K562 (cell line): ENCODE measurements around the gene LST1. TPM values are rescaled to one million over a fixed set of nuclear protein-coding genes. Genes with fewer than 3 reads are reported as not detected.

Experiments
- ARID2 ChIP-seq: fragments of 450-650 bp; IDR thresholded peaks from 2 replicates; pipeline ENCODE4 v1.6.1; 2017; ENCODE audit warnings: antibody characterized with exemption, mild to moderate bottlenecking
- CHD1 ChIP-seq: fragments of 200-600 bp; sonication (generic); IDR thresholded peaks from one replicate; pipeline ENCODE4 v1.6.1; 2012; ENCODE audit warnings: mild to moderate bottlenecking, moderate library complexity, low read length, inconsistent platforms
- HDAC1 ChIP-seq, 2 experiments: fragments of 450-650 bp; IDR thresholded peaks; 2 replicates each; pipeline ENCODE4 v1.6.1; 2016 to 2017; ENCODE audit warnings: inconsistent platforms in 1 of 2, mild to moderate bottlenecking in 1 of 2, moderate library complexity in 1 of 2
- HMGN3 ChIP-seq: IDR thresholded peaks from 2 replicates; pipeline ENCODE4 v1.6.1; 2011; ENCODE audit warnings: borderline replicate concordance, low read depth, mild to moderate bottlenecking, mixed read lengths, low read length; ENCODE audit not compliant: insufficient read length; ENCODE audit errors: extremely low read depth
- JUN ChIP-seq, 2 experiments: sonication (generic) in 1 of 2; formaldehyde crosslinking in 1 of 2; IDR thresholded peaks; 2 replicates each; pipeline versions ENCODE4 v1.6.1 to v1.8.0; 2012 to 2022; ENCODE audit warnings: borderline replicate concordance in 2 of 2, mild to moderate bottlenecking in 2 of 2, improper control_type of control experiment in 1 of 2, low read depth in 1 of 2, low read length in 1 of 2, missing genetic modification reagents in 1 of 2
- KDM5B ChIP-seq: fragments of 200-600 bp; sonication (generic); IDR thresholded peaks from 2 replicates; pipeline ENCODE4 v1.6.1; 2012; ENCODE audit warnings: low read depth, mild to moderate bottlenecking, moderate library complexity, low read length, control low read depth, inconsistent platforms; ENCODE audit not compliant: insufficient replicate concordance
- NFIX ChIP-seq: fragments of 250-450 bp; sonication (Bioruptor Pico); IDR thresholded peaks from 2 replicates; pipeline ENCODE4 v1.4.0; 2020; ENCODE audit warnings: low read depth, mild to moderate bottlenecking, moderate library complexity
- NR1H2 ChIP-seq: sonication (generic); formaldehyde crosslinking; IDR thresholded peaks from 2 replicates; pipeline ENCODE4 v1.4.0; 2020; ENCODE audit warnings: mild to moderate bottlenecking, missing genetic modification reagents
- PRPF4 ChIP-seq: fragments of 200-400 bp; formaldehyde crosslinking; IDR thresholded peaks from one replicate; pipeline ENCODE4 v1.6.1; 2017; ENCODE audit warnings: low read length, low read depth, mild to moderate bottlenecking; ENCODE audit not compliant: insufficient read depth, poor library complexity, severe bottlenecking
- RBM14 ChIP-seq: fragments of 200-400 bp; formaldehyde crosslinking; IDR thresholded peaks from 2 replicates; pipeline ENCODE4 v1.6.1; 2018; ENCODE audit warnings: low read depth, mild to moderate bottlenecking, low read length, moderate library complexity, borderline replicate concordance; ENCODE audit not compliant: insufficient read depth
- polyA plus RNA-seq, 8 experiments: library from polyadenylated mRNA; depleted of rRNA in 4 of 8; stranded (reverse) in 5 of 8; unstranded in 3 of 8; fragments of >200 nt; fragmentation: Nextera tagmentation in 2 of 8; fragmentation: Illumina TruSeq in 1 of 8; extraction: Ambion mirVana in 2 of 8; extraction: Trizol in 1 of 8; gene quantifications; 2 replicates each; pipeline versions ENCODE4 v1.2.1 to v1.2.3, GENCODE V29; 2011 to 2014; ENCODE audit warnings: inconsistent platforms in 1 of 8, missing spikeins in 1 of 8
- total RNA-seq, 7 experiments: library from RNA; depleted of rRNA in 6 of 7; stranded (reverse); fragments of >200 nt in 6 of 7; fragmentation: Illumina TruSeq in 2 of 7; extraction: Trizol in 2 of 7; gene quantifications; 2 replicates each; pipeline versions ENCODE4 v1.2.1 to v1.2.3, GENCODE V29; 2011 to 2021; ENCODE audit warnings: low replicate concordance in 1 of 7
- TF ChIP-seq, protein P1 (sequence below): fragments of 250-450 bp; sonication (Bioruptor Pico); IDR thresholded peaks from 2 replicates; pipeline ENCODE4 v1.4.0; 2020; ENCODE audit warnings: mild to moderate bottlenecking
- TF ChIP-seq, protein P2 (sequence below): fragments of 450-650 bp; IDR thresholded peaks from 2 replicates; pipeline ENCODE4 v1.6.1; 2016; ENCODE audit warnings: low read depth, mild to moderate bottlenecking, moderate library complexity
- TF ChIP-seq, protein P3 (sequence below): fragments of 450-650 bp; IDR thresholded peaks from 2 replicates; pipeline ENCODE4 v1.6.1; 2016
- TF ChIP-seq, protein P4 (sequence below): sonication (generic); formaldehyde crosslinking; IDR thresholded peaks from 2 replicates; pipeline ENCODE4 v1.8.1; 2023; ENCODE audit warnings: missing genetic modification reagents, mild to moderate bottlenecking, borderline replicate concordance
- TF ChIP-seq, protein P5 (sequence below): fragments of 450-650 bp; formaldehyde crosslinking; conservative IDR thresholded peaks from 2 replicates; pipeline ENCODE4 v1.4.0; 2022; ENCODE audit warnings: mild to moderate bottlenecking, missing genetic modification characterization

Gene LST1
- total and polyA plus RNA-seq, 9 of the 15 experiments (the other 6 are each of a cell fraction or from before 2014, with no cell fraction given): 0.82 to 7.8 (median 1.7) TPM

DNA sequence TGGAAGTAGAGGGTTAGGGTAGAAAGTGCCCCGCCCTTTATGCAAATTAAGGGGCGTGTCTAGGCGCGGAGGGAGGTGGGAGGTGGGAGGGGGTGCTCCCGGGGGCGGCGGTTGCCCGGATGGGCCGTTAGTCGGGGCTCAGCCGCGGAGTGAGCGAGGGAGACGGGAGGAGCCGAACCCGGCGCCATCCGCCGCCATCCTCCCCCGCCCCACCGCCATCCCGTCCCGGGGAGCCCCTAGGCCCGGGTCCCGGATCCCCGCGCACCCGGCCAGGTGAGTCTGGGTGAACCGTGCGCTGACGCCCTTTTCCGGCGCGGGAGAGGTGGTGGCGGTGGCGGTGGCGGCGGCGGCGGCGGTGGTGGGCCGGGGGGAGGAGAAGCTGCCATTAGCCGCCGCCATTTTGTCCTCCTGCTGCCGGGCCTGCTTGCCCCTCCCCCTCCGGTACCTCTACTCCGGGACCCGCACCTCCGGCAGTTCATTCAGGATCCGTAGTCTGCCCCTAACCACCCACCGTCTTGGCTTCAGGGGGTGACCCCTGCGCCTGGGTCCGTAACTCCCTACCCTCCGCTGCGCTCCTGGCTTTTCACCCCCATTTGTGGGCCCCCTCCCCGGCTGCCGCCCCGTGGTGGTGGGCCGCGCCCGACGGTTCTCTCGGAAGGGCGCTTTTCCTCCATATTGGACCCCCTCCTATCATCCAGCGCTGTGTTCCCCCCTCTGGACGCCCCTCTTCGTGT lies 34.7 kb downstream of the LST1 start, which contains the start of gene PRRC2A (continued):
- TF ChIP-seq, protein P1, sequence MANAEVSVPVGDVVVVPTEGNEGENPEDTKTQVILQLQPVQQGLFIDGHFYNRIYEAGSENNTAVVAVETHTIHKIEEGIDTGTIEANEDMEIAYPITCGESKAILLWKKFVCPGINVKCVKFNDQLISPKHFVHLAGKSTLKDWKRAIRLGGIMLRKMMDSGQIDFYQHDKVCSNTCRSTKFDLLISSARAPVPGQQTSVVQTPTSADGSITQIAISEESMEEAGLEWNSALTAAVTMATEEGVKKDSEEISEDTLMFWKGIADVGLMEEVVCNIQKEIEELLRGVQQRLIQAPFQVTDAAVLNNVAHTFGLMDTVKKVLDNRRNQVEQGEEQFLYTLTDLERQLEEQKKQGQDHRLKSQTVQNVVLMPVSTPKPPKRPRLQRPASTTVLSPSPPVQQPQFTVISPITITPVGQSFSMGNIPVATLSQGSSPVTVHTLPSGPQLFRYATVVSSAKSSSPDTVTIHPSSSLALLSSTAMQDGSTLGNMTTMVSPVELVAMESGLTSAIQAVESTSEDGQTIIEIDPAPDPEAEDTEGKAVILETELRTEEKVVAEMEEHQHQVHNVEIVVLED (CRISPR knock-in tag): peak; percentile 38; the same call in 1 of the 2 replicates
- TF ChIP-seq PRPF4: peak; percentile 34
- TF ChIP-seq NR1H2: peak; percentile 22; the same call in 1 of the 2 replicates
- TF ChIP-seq NFIX (CRISPR knock-in tag): no peak
- TF ChIP-seq HMGN3: peak; percentile 42
- TF ChIP-seq, protein P2, sequence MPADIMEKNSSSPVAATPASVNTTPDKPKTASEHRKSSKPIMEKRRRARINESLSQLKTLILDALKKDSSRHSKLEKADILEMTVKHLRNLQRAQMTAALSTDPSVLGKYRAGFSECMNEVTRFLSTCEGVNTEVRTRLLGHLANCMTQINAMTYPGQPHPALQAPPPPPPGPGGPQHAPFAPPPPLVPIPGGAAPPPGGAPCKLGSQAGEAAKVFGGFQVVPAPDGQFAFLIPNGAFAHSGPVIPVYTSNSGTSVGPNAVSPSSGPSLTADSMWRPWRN: no peak
- TF ChIP-seq ARID2: 0 out of 2 replicates have a peak, but pooled peaks have one; percentile 1
- TF ChIP-seq, protein P3, sequence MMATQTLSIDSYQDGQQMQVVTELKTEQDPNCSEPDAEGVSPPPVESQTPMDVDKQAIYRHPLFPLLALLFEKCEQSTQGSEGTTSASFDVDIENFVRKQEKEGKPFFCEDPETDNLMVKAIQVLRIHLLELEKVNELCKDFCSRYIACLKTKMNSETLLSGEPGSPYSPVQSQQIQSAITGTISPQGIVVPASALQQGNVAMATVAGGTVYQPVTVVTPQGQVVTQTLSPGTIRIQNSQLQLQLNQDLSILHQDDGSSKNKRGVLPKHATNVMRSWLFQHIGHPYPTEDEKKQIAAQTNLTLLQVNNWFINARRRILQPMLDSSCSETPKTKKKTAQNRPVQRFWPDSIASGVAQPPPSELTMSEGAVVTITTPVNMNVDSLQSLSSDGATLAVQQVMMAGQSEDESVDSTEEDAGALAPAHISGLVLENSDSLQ: no peak
- TF ChIP-seq, protein P4, sequence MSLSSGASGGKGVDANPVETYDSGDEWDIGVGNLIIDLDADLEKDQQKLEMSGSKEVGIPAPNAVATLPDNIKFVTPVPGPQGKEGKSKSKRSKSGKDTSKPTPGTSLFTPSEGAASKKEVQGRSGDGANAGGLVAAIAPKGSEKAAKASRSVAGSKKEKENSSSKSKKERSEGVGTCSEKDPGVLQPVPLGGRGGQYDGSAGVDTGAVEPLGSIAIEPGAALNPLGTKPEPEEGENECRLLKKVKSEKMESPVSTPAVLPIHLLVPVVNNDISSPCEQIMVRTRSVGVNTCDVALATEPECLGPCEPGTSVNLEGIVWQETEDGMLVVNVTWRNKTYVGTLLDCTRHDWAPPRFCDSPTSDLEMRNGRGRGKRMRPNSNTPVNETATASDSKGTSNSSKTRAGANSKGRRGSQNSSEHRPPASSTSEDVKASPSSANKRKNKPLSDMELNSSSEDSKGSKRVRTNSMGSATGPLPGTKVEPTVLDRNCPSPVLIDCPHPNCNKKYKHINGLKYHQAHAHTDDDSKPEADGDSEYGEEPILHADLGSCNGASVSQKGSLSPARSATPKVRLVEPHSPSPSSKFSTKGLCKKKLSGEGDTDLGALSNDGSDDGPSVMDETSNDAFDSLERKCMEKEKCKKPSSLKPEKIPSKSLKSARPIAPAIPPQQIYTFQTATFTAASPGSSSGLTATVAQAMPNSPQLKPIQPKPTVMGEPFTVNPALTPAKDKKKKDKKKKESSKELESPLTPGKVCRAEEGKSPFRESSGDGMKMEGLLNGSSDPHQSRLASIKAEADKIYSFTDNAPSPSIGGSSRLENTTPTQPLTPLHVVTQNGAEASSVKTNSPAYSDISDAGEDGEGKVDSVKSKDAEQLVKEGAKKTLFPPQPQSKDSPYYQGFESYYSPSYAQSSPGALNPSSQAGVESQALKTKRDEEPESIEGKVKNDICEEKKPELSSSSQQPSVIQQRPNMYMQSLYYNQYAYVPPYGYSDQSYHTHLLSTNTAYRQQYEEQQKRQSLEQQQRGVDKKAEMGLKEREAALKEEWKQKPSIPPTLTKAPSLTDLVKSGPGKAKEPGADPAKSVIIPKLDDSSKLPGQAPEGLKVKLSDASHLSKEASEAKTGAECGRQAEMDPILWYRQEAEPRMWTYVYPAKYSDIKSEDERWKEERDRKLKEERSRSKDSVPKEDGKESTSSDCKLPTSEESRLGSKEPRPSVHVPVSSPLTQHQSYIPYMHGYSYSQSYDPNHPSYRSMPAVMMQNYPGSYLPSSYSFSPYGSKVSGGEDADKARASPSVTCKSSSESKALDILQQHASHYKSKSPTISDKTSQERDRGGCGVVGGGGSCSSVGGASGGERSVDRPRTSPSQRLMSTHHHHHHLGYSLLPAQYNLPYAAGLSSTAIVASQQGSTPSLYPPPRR (CRISPR knock-in tag): no peak
- TF ChIP-seq HDAC1 (IDR thresholded peaks at IDR 0.05): 0 out of 4 replicates have a peak, but pooled peaks of 1 of the 2 experiments have one; percentile 74
- no peak for TF ChIP-seq RBM14
- no peak for TF ChIP-seq JUN (IDR thresholded peaks at IDR 0.05; ENCODE audit: borderline replicate concordance, low read depth, low read length)
- peak; percentile 58; the same call in 1 of the 2 replicates for TF ChIP-seq JUN (CRISPR knock-in tag; IDR thresholded peaks at IDR 0.05; ENCODE audit: borderline replicate concordance)
- TF ChIP-seq, protein P5, sequence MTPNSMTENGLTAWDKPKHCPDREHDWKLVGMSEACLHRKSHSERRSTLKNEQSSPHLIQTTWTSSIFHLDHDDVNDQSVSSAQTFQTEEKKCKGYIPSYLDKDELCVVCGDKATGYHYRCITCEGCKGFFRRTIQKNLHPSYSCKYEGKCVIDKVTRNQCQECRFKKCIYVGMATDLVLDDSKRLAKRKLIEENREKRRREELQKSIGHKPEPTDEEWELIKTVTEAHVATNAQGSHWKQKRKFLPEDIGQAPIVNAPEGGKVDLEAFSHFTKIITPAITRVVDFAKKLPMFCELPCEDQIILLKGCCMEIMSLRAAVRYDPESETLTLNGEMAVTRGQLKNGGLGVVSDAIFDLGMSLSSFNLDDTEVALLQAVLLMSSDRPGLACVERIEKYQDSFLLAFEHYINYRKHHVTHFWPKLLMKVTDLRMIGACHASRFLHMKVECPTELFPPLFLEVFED: peak; percentile 84; the same call in 1 of the 2 replicates
- peak; percentile 99 for TF ChIP-seq CHD1
- peak; percentile 85 for TF ChIP-seq KDM5B
